ENCODE measurements around the gene SLC7A1. TPM values are rescaled to one million over a fixed set of nuclear protein-coding genes. Genes with fewer than 3 reads are reported as not detected.

The SLC7A1 gene
- total and polyA plus RNA-seq, 2 of the 13 experiments (the other 11 are each of a cell fraction or from before 2014, with no cell fraction given), result 14.5 to 15.3 TPM

DNA sequence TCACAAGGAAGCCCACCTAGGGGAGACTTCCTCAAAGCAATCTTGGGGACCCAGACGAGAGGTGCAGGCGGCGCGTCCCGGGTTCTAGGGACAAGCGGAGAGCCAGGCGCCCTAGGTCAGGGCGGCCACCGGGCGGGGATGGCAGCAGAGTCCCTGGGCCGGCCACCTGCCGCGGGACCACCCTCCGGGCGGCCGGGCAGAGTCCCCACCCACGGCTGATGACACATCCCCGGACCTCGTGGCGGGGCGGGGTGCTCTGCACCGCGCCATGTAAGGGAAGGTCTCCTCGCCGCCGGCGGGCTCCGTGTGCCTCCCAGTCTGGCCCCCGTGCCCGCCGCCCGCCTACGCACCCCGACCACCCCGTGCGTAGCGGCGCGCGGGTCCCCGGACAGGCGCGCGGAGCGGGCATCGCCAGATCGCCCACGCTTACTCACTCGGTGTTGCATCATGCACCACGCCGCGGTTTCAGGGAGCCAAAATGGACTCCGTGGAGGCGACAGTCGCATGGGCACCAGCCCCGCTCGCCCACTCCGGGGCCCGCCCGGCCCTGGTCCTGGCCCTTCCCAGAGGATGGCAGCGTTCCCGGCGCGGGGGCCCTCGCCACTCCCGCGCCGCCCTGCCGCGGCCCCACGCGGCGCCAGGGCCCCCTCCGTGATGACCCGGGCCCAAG lies 643 bp downstream of the SLC7A1 start (continued):
- no peak for TF ChIP-seq SRSF9 (IDR thresholded peaks at IDR 0.05; ENCODE audit: borderline replicate concordance, insufficient read depth, low read depth, low read length, poor library complexity, severe bottlenecking)
- TF ChIP-seq, protein P1, sequence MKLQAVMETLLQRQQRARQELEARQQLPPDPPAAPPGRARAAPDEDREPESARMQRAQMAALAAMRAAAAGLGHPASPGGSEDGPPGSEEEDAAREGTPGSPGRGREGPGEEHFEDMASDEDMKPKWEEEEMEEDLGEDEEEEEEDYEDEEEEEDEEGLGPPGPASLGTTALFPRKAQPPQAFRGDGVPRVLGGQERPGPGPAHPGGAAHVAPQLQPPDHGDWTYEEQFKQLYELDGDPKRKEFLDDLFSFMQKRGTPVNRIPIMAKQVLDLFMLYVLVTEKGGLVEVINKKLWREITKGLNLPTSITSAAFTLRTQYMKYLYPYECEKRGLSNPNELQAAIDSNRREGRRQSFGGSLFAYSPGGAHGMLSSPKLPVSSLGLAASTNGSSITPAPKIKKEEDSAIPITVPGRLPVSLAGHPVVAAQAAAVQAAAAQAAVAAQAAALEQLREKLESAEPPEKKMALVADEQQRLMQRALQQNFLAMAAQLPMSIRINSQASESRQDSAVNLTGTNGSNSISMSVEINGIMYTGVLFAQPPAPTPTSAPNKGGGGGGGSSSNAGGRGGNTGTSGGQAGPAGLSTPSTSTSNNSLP (IDR thresholded peaks at IDR 0.05; ENCODE audit: low read depth, low read length), result no peak
- no peak for TF ChIP-seq SETDB1 (CRISPR knock-in tag; IDR thresholded peaks at IDR 0.05; ENCODE audit: borderline replicate concordance)
- TF ChIP-seq ZNF331 (CRISPR knock-in tag; IDR thresholded peaks at IDR 0.05), result no peak
- TF ChIP-seq ZNF44 (CRISPR knock-in tag; IDR thresholded peaks at IDR 0.05), result no peak
- TF ChIP-seq NKX3-1 (CRISPR knock-in tag; IDR thresholded peaks at IDR 0.05), result no peak
- TF ChIP-seq ATM (IDR thresholded peaks at IDR 0.05; ENCODE audit: borderline replicate concordance), result no peak
- TF ChIP-seq, protein P2, sequence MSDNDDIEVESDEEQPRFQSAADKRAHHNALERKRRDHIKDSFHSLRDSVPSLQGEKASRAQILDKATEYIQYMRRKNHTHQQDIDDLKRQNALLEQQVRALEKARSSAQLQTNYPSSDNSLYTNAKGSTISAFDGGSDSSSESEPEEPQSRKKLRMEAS (IDR thresholded peaks at IDR 0.05), result peak; percentile 58; the same call in 1 of the 2 replicates
- TF ChIP-seq ZNF709 (CRISPR knock-in tag; IDR thresholded peaks at IDR 0.05), result 0 out of 2 replicates have a peak, but pooled peaks have one; percentile 51
- TF ChIP-seq MXI1 (IDR thresholded peaks at IDR 0.05; ENCODE audit: borderline replicate concordance, low read depth, low read length), result peak; percentile 30; the same call in 1 of the 3 replicates
- TF ChIP-seq ZNF563 (CRISPR knock-in tag; IDR thresholded peaks at IDR 0.05), result peak; percentile 68
- peak; percentile 16; the same call in 1 of the 2 replicates for TF ChIP-seq HDAC1 (CRISPR knock-in tag; IDR thresholded peaks at IDR 0.05)
- TF ChIP-seq ZNF619 (CRISPR knock-in tag; IDR thresholded peaks at IDR 0.05), result no peak
- TF ChIP-seq ZNF451 (CRISPR knock-in tag; IDR thresholded peaks at IDR 0.05), result no peak
- peak; percentile 66; the same call in 1 of the 2 replicates for TF ChIP-seq ZNF790 (CRISPR knock-in tag; IDR thresholded peaks at IDR 0.05; ENCODE audit: borderline replicate concordance)
- no peak for TF ChIP-seq SRSF1 (optimal IDR thresholded peaks at IDR 0.05; ENCODE audit: low read depth, low read length)
- no peak for TF ChIP-seq GABPA (IDR thresholded peaks at IDR 0.05; ENCODE audit: low read depth, low read length)
- TF ChIP-seq GABPA (CRISPR knock-in tag; IDR thresholded peaks at IDR 0.05; ENCODE audit: low read depth), result no peak
- no peak for TF ChIP-seq ISL2 (CRISPR knock-in tag; IDR thresholded peaks at IDR 0.05)
- TF ChIP-seq, protein P3, sequence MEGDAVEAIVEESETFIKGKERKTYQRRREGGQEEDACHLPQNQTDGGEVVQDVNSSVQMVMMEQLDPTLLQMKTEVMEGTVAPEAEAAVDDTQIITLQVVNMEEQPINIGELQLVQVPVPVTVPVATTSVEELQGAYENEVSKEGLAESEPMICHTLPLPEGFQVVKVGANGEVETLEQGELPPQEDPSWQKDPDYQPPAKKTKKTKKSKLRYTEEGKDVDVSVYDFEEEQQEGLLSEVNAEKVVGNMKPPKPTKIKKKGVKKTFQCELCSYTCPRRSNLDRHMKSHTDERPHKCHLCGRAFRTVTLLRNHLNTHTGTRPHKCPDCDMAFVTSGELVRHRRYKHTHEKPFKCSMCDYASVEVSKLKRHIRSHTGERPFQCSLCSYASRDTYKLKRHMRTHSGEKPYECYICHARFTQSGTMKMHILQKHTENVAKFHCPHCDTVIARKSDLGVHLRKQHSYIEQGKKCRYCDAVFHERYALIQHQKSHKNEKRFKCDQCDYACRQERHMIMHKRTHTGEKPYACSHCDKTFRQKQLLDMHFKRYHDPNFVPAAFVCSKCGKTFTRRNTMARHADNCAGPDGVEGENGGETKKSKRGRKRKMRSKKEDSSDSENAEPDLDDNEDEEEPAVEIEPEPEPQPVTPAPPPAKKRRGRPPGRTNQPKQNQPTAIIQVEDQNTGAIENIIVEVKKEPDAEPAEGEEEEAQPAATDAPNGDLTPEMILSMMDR (CRISPR knock-in tag; IDR thresholded peaks at IDR 0.05), result no peak
- TF ChIP-seq MIER3 (CRISPR knock-in tag; IDR thresholded peaks at IDR 0.05; ENCODE audit: borderline replicate concordance), result no peak
- TF ChIP-seq, protein P4, sequence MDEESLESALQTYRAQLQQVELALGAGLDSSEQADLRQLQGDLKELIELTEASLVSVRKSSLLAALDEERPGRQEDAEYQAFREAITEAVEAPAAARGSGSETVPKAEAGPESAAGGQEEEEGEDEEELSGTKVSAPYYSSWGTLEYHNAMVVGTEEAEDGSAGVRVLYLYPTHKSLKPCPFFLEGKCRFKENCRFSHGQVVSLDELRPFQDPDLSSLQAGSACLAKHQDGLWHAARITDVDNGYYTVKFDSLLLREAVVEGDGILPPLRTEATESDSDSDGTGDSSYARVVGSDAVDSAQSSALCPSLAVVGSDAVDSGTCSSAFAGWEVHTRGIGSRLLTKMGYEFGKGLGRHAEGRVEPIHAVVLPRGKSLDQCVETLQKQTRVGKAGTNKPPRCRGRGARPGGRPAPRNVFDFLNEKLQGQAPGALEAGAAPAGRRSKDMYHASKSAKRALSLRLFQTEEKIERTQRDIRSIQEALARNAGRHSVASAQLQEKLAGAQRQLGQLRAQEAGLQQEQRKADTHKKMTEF (CRISPR knock-in tag; IDR thresholded peaks at IDR 0.05), result no peak
- no peak for TF ChIP-seq NFYB (CRISPR knock-in tag; IDR thresholded peaks at IDR 0.05)
- peak; percentile 40; the same call in 1 of the 2 replicates for TF ChIP-seq JUND (CRISPR knock-in tag; IDR thresholded peaks at IDR 0.05)
- TF ChIP-seq HNRNPLL (IDR thresholded peaks at IDR 0.05; ENCODE audit: low read depth, low read length, poor library complexity, severe bottlenecking), result peak; percentile 61
- peak; percentile 50; the same call in 1 of the 2 replicates for TF ChIP-seq POLR2G (IDR thresholded peaks at IDR 0.05; ENCODE audit: low read depth, low read length)
- TF ChIP-seq RORA (CRISPR knock-in tag; IDR thresholded peaks at IDR 0.05), result no peak
- peak; percentile 28 for TF ChIP-seq MED1 (CRISPR knock-in tag; IDR thresholded peaks at IDR 0.05)
